Posterior vena cava (tissue), 2 donors: ENCODE measurements around the gene TENM4. TPM values are rescaled to one million over a fixed set of nuclear protein-coding genes. Genes with fewer than 3 reads are reported as not detected.
A peak's percentile ranks its signal among the peaks of the same experiment; 100 is the strongest.

Experiments
- DNase-seq: peaks from one replicate; pipeline ENCODE4 v3.0.0-alpha.2; 2020; ENCODE audit warnings: low spot score
- intact Hi-C, 2 donors: fragments of 100-400 bp; cut with DNase I; formaldehyde crosslinking; loops; one replicate each; pipeline versions ENCODE4 v1.14.1 to v1.14.2; 2022 to 2023
- total RNA-seq, 2 donors: library from RNA; stranded (reverse); fragmentation: NEBNext Ultra II Directional; extraction: Animal tissue kit (Norgen Biotek cat#: 25700); gene quantifications; one replicate each; pipeline ENCODE4 v1.2.1, GENCODE V29; 2021
- donor health status: DM: yes; HTN: yes; CAD: no.
- donor health status: DM: yes; HTN: yes; CAD: no.

Gene TENM4
- total RNA-seq, 2 donors from 2014 or later, result 5.6 to 7.4 TPM

- no peak for DNase-seq
- intact Hi-C loops, result no loop called here
These were observed 15.7 kb upstream of the TENM4 start for GRCh38 chr11:79456501-79456900.

GRCh38 chr11:79453617-79454016 lies 12.8 kb upstream of the TENM4 start:
- DNase-seq, result no peak
- intact Hi-C loops, result no loop called here

GRCh38 chr11:79449040-79449439 lies 8.2 kb upstream of the TENM4 start:
- no peak for DNase-seq
- intact Hi-C loops, result no loop called here

- DNase-seq, result no peak
- intact Hi-C loops, result no loop called here
These were observed 6.4 kb upstream of the TENM4 start for GRCh38 chr11:79447038-79447786.

DNA sequence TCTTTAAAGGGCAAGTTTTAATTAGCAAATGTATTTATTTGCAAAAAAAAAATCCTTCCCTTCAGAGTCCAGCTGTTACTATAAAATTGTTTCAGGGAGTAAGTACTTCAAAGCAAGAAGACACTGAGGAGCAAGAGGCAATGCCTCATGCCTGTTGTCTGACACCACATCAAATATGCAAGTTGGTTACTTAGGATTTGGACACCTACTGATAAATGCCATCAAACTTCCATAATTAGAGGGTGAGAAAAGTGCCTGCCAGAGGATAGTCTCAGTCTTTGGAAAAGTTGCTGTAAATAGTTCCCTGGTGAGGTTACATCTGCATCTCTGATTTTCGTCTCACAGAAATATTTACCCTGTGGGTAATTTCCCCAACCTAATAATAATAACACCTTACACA lies 4.1 kb upstream of the TENM4 start:
- intact Hi-C loops, result no loop called here
- DNase-seq, result no peak

DNA sequence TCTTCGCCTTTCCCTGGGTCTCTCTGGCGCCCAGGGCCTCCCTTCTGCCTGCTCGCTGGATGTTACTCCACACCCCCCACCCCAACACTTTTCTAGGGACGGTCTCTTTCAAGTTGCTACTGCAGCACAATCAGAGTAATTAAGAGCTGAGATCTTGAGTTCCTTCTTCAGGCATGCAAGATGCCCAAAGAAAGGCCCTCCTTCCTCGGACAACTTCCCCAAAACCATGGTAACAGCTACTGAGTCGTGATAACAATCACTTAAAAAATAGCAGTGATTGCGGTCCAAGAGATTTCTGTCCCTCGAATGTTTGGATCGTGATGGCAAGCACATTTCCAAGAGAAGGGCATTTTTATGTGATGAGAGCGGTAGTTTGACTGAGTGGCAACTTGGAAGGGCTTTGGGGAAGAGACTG lies 638 bp upstream of the TENM4 start:
- intact Hi-C loops, result no loop called here
- no peak for DNase-seq

- peak; percentile 74 for DNase-seq
- intact Hi-C loops, result no loop called here
These were observed 802 bp downstream of the TENM4 start for GRCh38 chr11:79439886-79440570.

DNA sequence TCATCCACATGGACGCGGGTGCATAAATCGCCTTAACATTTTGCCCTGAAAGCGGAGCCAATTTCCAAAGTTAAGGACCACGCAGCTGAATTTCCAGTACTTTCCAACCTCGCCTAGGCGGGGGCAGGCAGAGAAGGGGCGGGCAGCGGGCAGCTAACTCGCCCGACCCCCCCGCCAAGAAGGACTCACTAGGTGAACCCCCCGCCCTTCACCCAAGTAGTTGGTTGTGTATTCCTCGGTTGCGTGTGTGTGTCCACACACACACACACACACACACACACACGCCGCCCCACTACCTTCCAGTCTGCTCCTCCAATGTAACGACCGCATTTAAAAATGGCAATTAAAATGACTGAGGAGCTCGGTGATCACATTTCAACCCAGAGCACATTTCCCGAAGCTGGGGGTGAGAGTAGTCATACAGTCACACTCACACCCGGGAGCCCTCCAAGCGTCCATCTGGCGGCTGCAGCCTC lies 1.4 kb downstream of the TENM4 start:
- intact Hi-C loops, result no loop called here

DNA sequence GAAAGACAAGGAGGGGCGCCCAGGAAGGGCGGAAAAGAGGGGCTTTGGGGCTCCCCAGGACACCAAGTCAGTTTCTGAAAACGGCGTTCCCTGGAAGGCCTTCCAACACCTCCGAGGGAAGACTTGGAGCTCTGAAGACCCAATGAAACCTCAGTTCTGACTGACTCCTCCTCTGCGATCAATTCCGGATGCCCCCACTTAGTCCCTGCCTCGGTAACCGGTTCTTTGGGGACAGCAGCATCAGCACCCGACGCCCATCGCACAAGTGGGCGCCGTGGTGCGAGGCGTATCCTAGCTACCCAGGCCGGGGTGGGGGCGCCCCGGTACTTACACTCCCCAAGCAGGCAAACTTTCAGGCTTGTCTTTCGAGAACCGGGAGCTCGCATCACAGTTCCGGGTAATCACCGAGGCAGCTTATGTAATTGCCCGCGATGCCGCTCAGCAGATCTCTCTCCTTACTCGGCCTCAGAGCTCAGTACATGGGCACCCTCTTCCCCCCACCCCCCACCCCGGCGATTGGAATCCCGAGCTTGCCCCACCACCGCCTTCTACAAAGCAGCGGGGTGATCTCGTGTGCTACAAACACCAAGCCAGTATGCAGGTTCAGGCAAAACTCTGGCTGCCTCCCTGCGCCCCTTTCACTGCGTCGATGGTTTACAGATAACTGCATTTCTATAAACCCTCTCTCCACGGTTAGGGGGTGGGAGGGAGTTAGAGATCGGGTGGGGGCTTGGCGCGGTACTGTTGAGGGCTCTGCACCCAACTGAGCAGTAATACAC lies 2.0 kb downstream of the TENM4 start:
- intact Hi-C loops, result no loop called here
- DNase-seq, result no peak

More for the DNA sequence above, 1.4 kb downstream of the TENM4 start:
- DNase-seq, result no peak

DNA sequence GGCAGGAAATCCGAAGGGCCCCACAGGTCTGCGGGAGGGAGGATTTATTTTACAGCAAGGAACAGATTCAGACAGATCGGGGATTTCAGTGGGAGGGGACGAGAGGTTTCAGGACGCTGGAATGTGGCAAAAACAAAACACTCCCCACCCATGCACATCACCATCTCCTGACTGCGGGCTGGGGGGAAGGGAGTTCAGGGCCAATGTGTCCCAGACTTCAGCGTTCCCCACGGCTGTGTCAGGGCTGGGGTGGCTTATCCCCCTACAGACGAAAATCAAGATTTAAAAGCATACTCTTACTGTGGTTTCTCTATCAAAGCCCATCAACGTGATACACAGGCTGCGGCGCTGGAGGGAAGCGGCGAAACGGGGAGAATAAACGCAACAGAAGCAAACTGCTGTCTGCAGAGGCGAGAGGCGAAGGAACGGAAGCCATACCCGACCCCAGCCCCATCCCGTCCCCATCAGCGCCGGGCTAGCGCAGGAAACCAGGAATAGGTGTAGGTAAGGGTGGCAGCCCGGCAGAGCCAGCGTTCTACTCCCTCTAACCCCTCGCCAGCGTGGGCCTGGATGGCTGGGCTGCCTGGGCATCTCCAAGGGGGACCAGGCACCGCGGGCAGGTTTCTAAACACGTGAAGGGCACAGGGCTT lies 2.7 kb downstream of the TENM4 start:
- peak; percentile 80 for DNase-seq
- intact Hi-C loops, result no loop called here

GRCh38 chr11:79437278-79437980 lies 3.4 kb downstream of the TENM4 start:
- intact Hi-C loops, result no loop called here
- peak; percentile 85 for DNase-seq

GRCh38 chr11:79436919-79437277 lies 3.9 kb downstream of the TENM4 start:
- intact Hi-C loops, result no loop called here
- no peak for DNase-seq

- intact Hi-C loops, result no loop called here
- no peak for DNase-seq
These were observed 6.5 kb downstream of the TENM4 start for GRCh38 chr11:79434283-79434682.

DNA sequence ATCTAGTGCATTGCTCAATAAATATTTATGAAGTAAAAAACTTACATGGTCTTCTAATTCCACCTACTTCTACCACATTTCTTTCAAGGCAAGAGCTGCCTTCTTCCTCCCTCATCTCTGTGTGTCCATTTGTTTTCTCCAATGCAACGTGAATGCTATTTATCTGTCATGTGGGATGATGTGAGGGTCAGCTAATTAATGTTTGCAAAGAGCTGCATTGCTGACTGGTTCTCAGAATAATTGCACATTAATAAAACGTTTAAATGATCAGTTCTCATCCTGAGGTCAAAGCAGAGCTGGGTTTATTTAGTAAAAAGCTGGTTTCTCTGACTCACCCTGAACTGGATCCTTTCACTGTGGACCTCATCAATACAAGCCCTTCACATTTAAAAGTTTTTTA lies 8.7 kb downstream of the TENM4 start:
- no peak for DNase-seq
- intact Hi-C loops, result no loop called here

DNA sequence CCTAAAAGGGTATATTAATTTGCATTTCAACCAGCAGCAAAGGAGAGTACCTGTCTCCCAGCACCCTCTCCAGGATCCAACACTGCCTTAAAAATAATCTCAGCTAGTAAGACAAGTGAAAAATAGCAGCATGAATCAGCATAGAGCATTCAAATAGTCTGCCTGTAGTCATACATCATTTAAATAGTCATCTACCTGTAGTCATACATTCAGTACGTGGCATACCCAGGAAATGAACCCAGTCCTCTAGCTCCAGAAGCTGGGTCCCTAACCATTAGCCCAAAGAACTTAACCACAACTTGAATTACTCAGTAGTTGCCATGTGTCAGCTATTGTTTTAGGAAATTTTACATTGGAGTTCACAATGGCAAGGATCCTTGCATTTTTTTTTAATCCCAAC lies 9.3 kb downstream of the TENM4 start:
- DNase-seq, result no peak
- intact Hi-C loops, result no loop called here

GRCh38 chr11:79430280-79430679 lies 10.6 kb downstream of the TENM4 start:
- DNase-seq, result no peak
- intact Hi-C loops, result no loop called here

- no peak for DNase-seq
- intact Hi-C loops, result no loop called here
These were observed 12.4 kb downstream of the TENM4 start for GRCh38 chr11:79428406-79428805.

DNA sequence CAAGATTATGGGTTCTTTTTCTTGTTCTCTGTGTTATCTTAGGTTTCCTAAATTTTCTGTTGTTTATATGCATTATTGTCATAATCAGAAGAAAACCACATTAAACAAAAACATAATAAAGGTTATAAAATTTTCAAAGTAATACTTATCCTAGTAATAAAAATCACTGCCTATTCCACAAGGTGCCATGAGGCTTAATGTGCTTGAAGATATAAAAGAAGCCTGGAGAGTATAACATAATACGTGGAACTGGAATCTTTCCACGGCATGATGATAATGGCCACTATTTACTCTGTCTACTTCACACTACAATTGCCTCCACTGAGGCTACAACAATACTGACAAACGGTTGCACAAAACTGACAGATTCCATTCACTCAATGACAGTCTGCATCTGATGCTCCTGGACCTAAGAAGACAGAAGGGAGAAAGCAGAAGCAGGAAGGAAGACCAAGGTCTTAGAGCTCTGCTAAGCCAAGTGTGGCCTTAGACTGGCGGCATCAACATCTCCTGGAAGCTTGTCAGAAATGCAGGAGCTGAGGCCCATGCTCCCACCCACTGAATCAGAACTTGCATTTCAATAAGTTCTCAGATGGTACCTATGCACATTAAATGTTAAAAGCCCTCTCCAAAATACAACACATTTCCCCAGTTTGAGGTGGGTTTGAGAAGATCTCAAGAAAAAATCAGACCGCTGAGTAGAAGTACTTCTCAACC lies 13.1 kb downstream of the TENM4 start:
- intact Hi-C loops, result no loop called here

GRCh38 chr11:79427126-79427525 lies 13.7 kb downstream of the TENM4 start:
- no peak for DNase-seq
- intact Hi-C loops, result no loop called here

More for the DNA sequence above, 13.1 kb downstream of the TENM4 start:
- DNase-seq, result no peak
